Mesendoderm (in vitro differentiated cells): ENCODE measurements around the gene STAB2.

Experiments used
- DNase-seq: peaks from one replicate; pipeline ENCODE4 v3.0.0; 2013
- H2AK5ac ChIP-seq: 2 replicates; pipeline ENCODE4 v1.6.1; 2013; ENCODE audit warnings: low read length, inconsistent platforms
- H2BK120ac ChIP-seq: 2 replicates; pipeline ENCODE4 v1.6.1; 2013; ENCODE audit warnings: low read depth, mild to moderate bottlenecking, low read length, moderate library complexity, mixed read lengths
- H2BK15ac ChIP-seq: replicated peaks from 2 replicates; pipeline ENCODE4 v1.6.1; 2013; ENCODE audit warnings: low read depth, mild to moderate bottlenecking, moderate library complexity
- H2BK5ac ChIP-seq: 2 replicates; pipeline ENCODE4 v1.6.1; 2013; ENCODE audit warnings: low read length, inconsistent platforms
- H3K18ac ChIP-seq: 2 replicates; pipeline ENCODE4 v1.6.1; 2013; ENCODE audit warnings: mild to moderate bottlenecking, low read length, mixed read lengths
- H3K23ac ChIP-seq: one replicate; pipeline ENCODE4 v1.6.1; 2013; ENCODE audit warnings: low read length
- H3K27ac ChIP-seq: 2 replicates; pipeline ENCODE4 v1.5.1; 2013; ENCODE audit warnings: low read depth, mild to moderate bottlenecking, inconsistent platforms, low read length, moderate library complexity
- H3K27me3 ChIP-seq: 2 replicates; pipeline ENCODE4 v1.6.1; 2013; ENCODE audit warnings: low read length, control low read depth, mild to moderate bottlenecking, inconsistent platforms; ENCODE audit not compliant: insufficient read depth, poor library complexity
- H3K36me3 ChIP-seq: 2 replicates; pipeline ENCODE4 v1.6.1; 2013; ENCODE audit warnings: low read length, inconsistent platforms; ENCODE audit not compliant: control insufficient read depth, insufficient read depth
- H3K4ac ChIP-seq: one replicate; pipeline ENCODE4 v1.6.1; 2013; ENCODE audit warnings: low read depth, mild to moderate bottlenecking, low read length, moderate library complexity
- H3K4me1 ChIP-seq: 2 replicates; pipeline ENCODE4 v1.6.1; 2013; ENCODE audit warnings: low read depth, low read length, inconsistent platforms; ENCODE audit not compliant: control insufficient read depth
- H3K4me2 ChIP-seq: 2 replicates; pipeline ENCODE4 v1.6.1; 2013; ENCODE audit warnings: low read length
- H3K4me3 ChIP-seq: 2 replicates; pipeline ENCODE4 v1.5.1; 2013; ENCODE audit warnings: mild to moderate bottlenecking, low read length
- H3K56ac ChIP-seq: one replicate; pipeline ENCODE4 v1.6.1; 2013; ENCODE audit warnings: low read length
- H3K79me1 ChIP-seq: 2 replicates; pipeline ENCODE4 v1.6.1; 2013; ENCODE audit warnings: low read length, inconsistent platforms
- H3K79me2 ChIP-seq: 2 replicates; pipeline ENCODE4 v1.6.1; 2013; ENCODE audit warnings: mild to moderate bottlenecking, low read length; ENCODE audit not compliant: control insufficient read depth, insufficient read depth
- H3K9ac ChIP-seq: 2 replicates; pipeline ENCODE4 v1.6.1; 2013; ENCODE audit warnings: low read length, inconsistent platforms
- H4K5ac ChIP-seq: one replicate; pipeline ENCODE4 v1.6.1; 2013; ENCODE audit warnings: low read length
- H4K8ac ChIP-seq: one replicate; pipeline ENCODE4 v1.6.1; 2013; ENCODE audit warnings: low read depth, mild to moderate bottlenecking, control low read depth, low read length, moderate library complexity
- WGBS: extraction: QIAGEN DNeasy Blood & Tissue Kit; methylation state at CpG from one replicate; pipeline ENCODE4 v1.1.7; 2013; ENCODE audit warnings: low lambda C conversion rate, missing lambda C conversion rate; ENCODE audit not compliant: insufficient coverage; ENCODE audit errors: extremely low coverage; 5-methylcytosine and 5-hydroxymethylcytosine counted together

The STAB2 gene

GRCh38 chr12:103716517-103717196, 129.6 kb downstream of the STAB2 start:
- no peak overlapping the region for H3K4me2 ChIP-seq
- H2BK15ac ChIP-seq, result no peak overlapping the region
- no peak overlapping the region for H3K4me3 ChIP-seq
- H4K5ac ChIP-seq, result no peak overlapping the region
- H3K18ac ChIP-seq, result no peak overlapping the region
- no peaks in the 10 kb centered on the region for H3K79me2 ChIP-seq
- no peak overlapping the region for H3K4ac ChIP-seq
- no peak overlapping the region for H2BK5ac ChIP-seq
- H3K27ac ChIP-seq, result no peak overlapping the region
- DNase-seq, result no peak
- H3K79me1 ChIP-seq, result no peaks in the 10 kb centered on the region
- no peak overlapping the region for H3K56ac ChIP-seq
- H3K36me3 ChIP-seq, result no peaks in the 10 kb centered on the region
- no peak overlapping the region for H2BK120ac ChIP-seq
- H4K8ac ChIP-seq, result no peak overlapping the region
- H2AK5ac ChIP-seq, result no peak overlapping the region
- H3K9ac ChIP-seq, result no peak overlapping the region
- no CpG with 5 or more reads among the region's 8 CpGs for WGBS
- H3K23ac ChIP-seq, result no peak overlapping the region
- H3K4me1 ChIP-seq, result no peaks in the 10 kb centered on the region
- no peaks in the 10 kb centered on the region for H3K27me3 ChIP-seq

- Histone ChIP-seq H3K4me1 (no peaks in the 10 kb centered on the region), H2BK120ac (no peak overlapping the region), H3K27ac (no peak overlapping the region), H3K79me2 (no peaks in the 10 kb centered on the region), H3K18ac (no peak overlapping the region), H3K23ac (no peak overlapping the region), H3K56ac (no peak overlapping the region), H3K27me3 (no peaks in the 10 kb centered on the region), H2BK15ac (no peak overlapping the region), H4K5ac (no peak overlapping the region), H3K4ac (no peak overlapping the region), H4K8ac (no peak overlapping the region), H3K9ac (no peak overlapping the region), H3K4me3 (no peak overlapping the region), H2AK5ac (no peak overlapping the region), H3K36me3 (no peaks in the 10 kb centered on the region), H3K4me2 (no peak overlapping the region), H3K79me1 (no peaks in the 10 kb centered on the region), H2BK5ac (no peak overlapping the region)
- no CpG with 5 or more reads among the region's 8 CpGs for WGBS
- no peak for DNase-seq
These were observed 138.3 kb downstream of the STAB2 start for GRCh38 chr12:103725398-103725797.

DNA sequence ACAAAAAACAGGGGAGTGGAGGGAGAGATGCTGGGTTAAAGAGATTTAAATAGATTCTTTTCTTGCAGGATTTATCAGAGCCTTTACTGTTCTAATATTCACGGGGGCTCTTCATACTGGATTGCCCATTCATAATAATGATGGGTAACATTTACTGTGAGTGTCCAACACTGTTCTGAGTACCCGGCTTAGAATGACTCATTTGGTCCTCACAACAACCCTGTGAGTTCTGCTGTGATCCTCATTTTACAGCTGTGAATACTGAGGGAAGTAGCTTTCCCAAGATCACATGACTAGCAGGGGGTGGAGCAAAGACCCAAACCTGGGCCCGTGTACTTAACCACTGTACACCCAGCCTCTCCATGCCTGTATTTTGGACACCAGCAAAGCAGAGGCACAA, 140.6 kb downstream of the STAB2 start:
- Histone ChIP-seq H3K9ac (no peak overlapping the region), H2BK5ac (no peak overlapping the region), H3K27ac (no peak overlapping the region), H3K27me3 (no peaks in the 10 kb centered on the region), H2BK15ac (no peak overlapping the region), H3K4ac (no peak overlapping the region), H4K5ac (no peak overlapping the region), H4K8ac (no peak overlapping the region), H3K36me3 (no peaks in the 10 kb centered on the region), H3K18ac (no peak overlapping the region), H2AK5ac (no peak overlapping the region), H3K23ac (no peak overlapping the region), H3K79me2 (no peaks in the 10 kb centered on the region), H3K4me1 (no peaks in the 10 kb centered on the region), H3K79me1 (no peaks in the 10 kb centered on the region), H2BK120ac (no peak overlapping the region), H3K4me2 (no peak overlapping the region), H3K56ac (no peak overlapping the region), H3K4me3 (no peak overlapping the region)
- DNase-seq, result no peak
- no CpG with 5 or more reads among the region's 3 CpGs for WGBS

GRCh38 chr12:103728323-103728722, 141.2 kb downstream of the STAB2 start:
- WGBS, result no CpG with 5 or more reads among the region's 4 CpGs
- no peak overlapping the region for H3K56ac ChIP-seq
- no peaks in the 10 kb centered on the region for H3K27me3 ChIP-seq
- no peak overlapping the region for H2BK120ac ChIP-seq
- H3K18ac ChIP-seq, result no peak overlapping the region
- no peak overlapping the region for H2BK5ac ChIP-seq
- no peaks in the 10 kb centered on the region for H3K79me2 ChIP-seq
- no peak overlapping the region for H2AK5ac ChIP-seq
- no peak overlapping the region for H3K27ac ChIP-seq
- H3K4ac ChIP-seq, result no peak overlapping the region
- H3K36me3 ChIP-seq, result no peaks in the 10 kb centered on the region
- H4K8ac ChIP-seq, result no peak overlapping the region
- H3K4me2 ChIP-seq, result no peak overlapping the region
- H3K4me1 ChIP-seq, result no peaks in the 10 kb centered on the region
- H2BK15ac ChIP-seq, result no peak overlapping the region
- DNase-seq, result no peak
- no peak overlapping the region for H4K5ac ChIP-seq
- H3K79me1 ChIP-seq, result no peaks in the 10 kb centered on the region
- H3K9ac ChIP-seq, result no peak overlapping the region
- H3K23ac ChIP-seq, result no peak overlapping the region
- H3K4me3 ChIP-seq, result no peak overlapping the region

DNA sequence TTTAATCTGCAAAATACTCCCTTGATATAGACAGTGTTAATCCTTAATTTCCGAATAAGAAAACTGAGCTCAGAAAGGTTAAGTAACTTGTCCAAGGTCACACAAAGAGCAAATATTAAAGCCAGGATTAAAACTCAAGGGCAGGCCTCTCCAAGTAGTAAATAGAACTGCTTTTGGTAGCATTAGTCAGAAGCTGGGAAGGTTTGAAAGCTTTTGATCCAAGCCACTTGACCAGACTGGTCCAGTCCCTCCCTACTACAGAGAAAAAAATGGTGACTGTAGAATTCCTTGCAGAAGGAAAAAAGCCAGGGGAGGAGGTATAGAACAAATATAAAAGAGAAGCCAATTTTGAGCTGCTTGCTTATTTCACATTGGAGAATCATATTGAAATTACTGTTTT, 142.4 kb downstream of the STAB2 start:
- no peak overlapping the region for H3K18ac ChIP-seq
- no peaks in the 10 kb centered on the region for H3K27me3 ChIP-seq
- H3K23ac ChIP-seq, result no peak overlapping the region
- no peaks in the 10 kb centered on the region for H3K4me1 ChIP-seq
- H3K4me3 ChIP-seq, result no peak overlapping the region
- H3K4me2 ChIP-seq, result no peak overlapping the region
- H2BK120ac ChIP-seq, result no peak overlapping the region
- H2AK5ac ChIP-seq, result no peak overlapping the region
- H2BK5ac ChIP-seq, result no peak overlapping the region
- no CpG with 5 or more reads among the region's 1 CpG for WGBS
- no peak overlapping the region for H4K8ac ChIP-seq
- no peaks in the 10 kb centered on the region for H3K79me1 ChIP-seq
- DNase-seq, result no peak
- H3K4ac ChIP-seq, result no peak overlapping the region
- no peak overlapping the region for H3K27ac ChIP-seq
- no peak overlapping the region for H3K9ac ChIP-seq
- H3K56ac ChIP-seq, result no peak overlapping the region
- H2BK15ac ChIP-seq, result no peak overlapping the region
- H3K36me3 ChIP-seq, result no peaks in the 10 kb centered on the region
- H3K79me2 ChIP-seq, result no peaks in the 10 kb centered on the region
- no peak overlapping the region for H4K5ac ChIP-seq

- no CpG with 5 or more reads among the region's 1 CpG for WGBS
- no peaks in the 10 kb centered on the region for H3K79me1 ChIP-seq
These were observed 144.5 kb downstream of the STAB2 start for GRCh38 chr12:103731539-103731938.

More at GRCh38 chr12:103731539-103731938, 144.5 kb downstream of the STAB2 start:
- Histone ChIP-seq H3K4me3 (no peak overlapping the region), H3K27ac (no peak overlapping the region), H3K27me3 (no peaks in the 10 kb centered on the region), H3K4me1 (no peaks in the 10 kb centered on the region), H2BK15ac (no peak overlapping the region), H2BK5ac (no peak overlapping the region), H3K56ac (no peak overlapping the region), H2AK5ac (no peak overlapping the region), H3K36me3 (no peaks in the 10 kb centered on the region), H3K79me2 (no peaks in the 10 kb centered on the region), H4K8ac (no peak overlapping the region), H3K9ac (no peak overlapping the region), H2BK120ac (no peak overlapping the region), H4K5ac (no peak overlapping the region), H3K23ac (no peak overlapping the region), H3K18ac (no peak overlapping the region), H3K4me2 (no peak overlapping the region), H3K4ac (no peak overlapping the region)
- no peak for DNase-seq
